ENCODE results near the gene NFIX.

- TF ChIP-seq, protein P1, sequence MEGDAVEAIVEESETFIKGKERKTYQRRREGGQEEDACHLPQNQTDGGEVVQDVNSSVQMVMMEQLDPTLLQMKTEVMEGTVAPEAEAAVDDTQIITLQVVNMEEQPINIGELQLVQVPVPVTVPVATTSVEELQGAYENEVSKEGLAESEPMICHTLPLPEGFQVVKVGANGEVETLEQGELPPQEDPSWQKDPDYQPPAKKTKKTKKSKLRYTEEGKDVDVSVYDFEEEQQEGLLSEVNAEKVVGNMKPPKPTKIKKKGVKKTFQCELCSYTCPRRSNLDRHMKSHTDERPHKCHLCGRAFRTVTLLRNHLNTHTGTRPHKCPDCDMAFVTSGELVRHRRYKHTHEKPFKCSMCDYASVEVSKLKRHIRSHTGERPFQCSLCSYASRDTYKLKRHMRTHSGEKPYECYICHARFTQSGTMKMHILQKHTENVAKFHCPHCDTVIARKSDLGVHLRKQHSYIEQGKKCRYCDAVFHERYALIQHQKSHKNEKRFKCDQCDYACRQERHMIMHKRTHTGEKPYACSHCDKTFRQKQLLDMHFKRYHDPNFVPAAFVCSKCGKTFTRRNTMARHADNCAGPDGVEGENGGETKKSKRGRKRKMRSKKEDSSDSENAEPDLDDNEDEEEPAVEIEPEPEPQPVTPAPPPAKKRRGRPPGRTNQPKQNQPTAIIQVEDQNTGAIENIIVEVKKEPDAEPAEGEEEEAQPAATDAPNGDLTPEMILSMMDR (IDR thresholded peaks at IDR 0.05 in 4 of 5, conservative IDR thresholded peaks at IDR 0.05 in 1 of 5) = no peak
- TF ChIP-seq POLR2A (IDR thresholded peaks at IDR 0.05) = no peak
Measured at GRCh38 chr19:13003081-13003480, 7.8 kb downstream of the NFIX start.

All from gastrocnemius medialis (tissue), 4 donors.